ELF-1 (cell line): ENCODE results near the gene ERBB2.
"Not testable (repeated sequence)": the region's sequence is repeated elsewhere in the genome, so short reads cannot be mapped to it uniquely, and the experiment has no call there.

Experiments
- DNase-seq: peaks from one replicate; pipeline ENCODE4 v3.0.0-alpha.2; 2016; ENCODE audit warnings: low read depth, low spot score

The ERBB2 gene

DNA sequence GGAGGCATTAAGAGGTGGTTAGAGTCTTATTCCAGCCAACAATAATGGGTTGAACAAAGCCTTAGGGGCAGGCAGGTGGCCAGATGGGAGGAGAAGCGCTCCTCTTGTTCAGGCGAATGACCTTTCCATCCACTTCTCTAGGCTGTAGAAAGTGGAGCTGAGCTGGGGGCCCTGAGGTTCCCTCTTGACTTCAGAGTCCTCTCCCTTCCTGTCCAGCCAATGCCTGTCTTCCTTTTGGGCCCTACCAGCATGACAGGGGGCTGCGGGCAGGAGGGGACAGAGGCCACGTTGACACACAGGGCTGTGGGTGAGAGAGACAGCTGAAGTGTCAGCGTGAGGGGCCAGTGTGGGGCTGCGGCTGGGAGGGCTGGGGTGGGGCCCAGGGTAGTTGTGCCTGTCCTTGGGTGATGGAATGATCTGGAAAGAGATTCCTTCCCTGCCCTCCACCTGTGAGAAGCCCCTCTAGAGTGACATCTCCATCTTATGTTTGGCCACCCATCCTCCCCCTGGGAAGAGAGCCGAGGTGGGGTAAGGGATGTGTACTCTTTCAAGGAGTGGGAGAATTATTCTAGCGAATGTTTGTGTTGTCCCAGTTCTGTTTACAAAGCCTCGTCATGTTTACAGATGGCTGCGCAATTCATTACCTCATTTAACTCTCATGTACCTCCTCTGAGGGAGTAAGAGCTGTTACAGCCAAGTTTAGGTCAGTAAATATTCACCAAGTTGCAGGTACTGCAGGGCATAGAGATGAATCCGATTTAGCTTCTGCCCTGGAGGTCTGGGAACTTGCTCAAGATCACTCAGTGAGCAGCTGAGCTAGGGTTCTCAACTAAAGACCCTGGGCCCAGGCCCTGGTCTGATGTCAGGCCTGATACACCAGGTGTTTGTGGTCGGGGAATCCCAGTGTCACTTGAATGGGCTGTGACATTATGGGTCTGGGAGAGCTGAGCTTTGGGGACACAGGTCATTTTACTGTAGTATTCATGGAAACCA is 3.3 kb downstream of the ERBB2 start:
- no peak for DNase-seq

DNA sequence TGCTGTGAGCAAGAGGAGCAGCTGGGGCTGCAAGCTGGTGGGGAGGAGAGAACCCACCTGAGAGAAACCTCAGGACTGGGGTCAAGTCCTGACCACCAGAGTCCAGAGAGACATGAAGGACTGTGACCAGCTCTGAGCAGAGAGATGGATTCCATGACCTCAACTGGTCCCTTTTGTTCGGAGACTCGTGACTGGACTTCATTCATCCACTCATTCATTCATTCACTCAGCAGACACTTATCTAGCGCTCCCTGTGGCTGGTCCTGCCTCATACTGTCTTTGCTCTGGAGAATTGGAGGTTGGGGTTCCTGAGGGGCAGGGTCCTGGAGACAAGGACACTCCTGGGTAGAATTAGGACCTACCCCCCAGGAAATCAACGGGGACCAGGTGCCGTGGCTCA is 4.0 kb downstream of the ERBB2 start:
- DNase-seq: no peak

DNA sequence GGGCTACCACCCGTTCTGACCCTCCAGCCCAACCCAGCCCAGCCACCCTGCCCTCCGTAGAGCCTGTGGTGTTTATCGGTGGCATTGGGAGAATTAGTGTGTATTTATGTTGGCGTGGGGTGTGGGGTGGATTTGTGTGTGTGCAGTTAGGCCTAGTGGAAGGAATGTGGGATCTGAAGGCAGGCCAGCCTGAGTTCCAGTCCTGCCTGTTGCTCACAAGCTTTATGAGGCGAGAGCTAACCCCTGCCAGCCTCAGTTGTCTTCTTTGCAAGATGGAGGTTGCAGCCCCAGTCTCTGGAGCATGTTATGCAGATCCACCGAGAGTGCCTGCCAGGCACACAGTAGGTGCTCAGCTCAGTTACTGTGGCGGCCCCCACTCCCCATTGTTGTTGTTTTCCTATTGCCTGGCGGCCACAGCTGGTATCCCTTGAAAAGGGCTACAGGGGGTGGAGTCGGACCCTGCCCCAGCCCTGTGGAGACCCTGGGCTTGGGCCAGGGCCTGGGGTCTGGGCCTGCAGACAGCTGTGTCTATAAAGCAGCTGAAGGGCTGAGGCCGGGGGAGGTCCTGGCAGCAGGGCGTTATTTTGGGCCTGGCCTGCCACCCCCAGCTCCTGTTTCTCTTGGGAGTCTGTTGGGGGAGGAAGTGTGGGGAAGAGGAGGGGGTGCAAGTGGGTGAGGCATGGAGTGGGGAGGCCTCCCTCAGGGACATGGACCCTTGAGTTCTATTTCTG is 5.1 kb downstream of the ERBB2 start:
- peak; percentile 67 for DNase-seq

DNA sequence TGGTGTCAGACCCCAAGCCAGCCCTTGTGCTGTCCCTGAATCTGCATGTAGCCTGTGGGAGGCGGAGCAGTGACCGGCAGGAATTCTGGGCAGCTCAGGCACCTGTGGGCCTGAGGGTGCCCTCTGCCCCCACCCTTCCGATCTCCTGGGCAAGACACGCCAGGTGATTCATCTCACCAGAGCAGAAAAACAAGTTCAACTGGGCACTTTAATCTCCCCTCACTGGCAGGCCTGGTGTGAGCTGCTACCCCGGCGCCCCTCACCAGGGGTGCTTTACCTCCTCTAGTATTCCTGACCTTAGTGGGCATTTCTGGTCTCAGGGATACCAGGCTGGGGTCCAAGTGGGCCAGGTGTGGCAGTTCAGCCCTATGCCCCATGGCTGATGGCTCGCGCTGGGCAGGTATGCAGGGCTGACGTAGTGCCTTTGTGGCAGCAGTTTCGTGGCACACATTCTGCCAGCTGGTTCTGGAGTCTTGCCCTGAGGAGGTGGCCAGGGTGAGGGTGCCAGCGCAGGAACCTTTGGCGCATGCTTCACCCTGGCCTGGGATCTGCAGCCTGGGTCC is 6.0 kb downstream of the ERBB2 start:
- DNase-seq: peak; percentile 56

DNA sequence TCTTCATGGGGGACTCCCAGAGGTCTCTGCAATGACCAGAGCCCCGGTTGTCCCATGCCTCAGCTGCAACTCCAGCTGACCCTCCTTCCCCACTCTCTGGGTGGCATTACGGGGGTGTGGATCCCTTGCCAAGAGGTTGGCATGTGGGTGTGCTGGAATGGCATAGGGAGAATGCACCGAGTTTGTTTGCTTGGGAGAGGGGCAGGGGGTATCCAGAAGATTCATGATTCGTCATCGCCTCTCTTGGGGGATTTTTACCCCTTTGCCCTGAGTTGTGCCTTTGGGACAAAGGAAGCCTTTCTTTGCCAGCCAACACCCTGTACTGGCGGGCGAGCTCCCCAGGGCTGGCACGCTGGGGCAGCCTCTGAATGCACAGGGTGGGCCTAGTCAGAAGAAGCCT is 6.5 kb downstream of the ERBB2 start:
- DNase-seq: no peak

DNA sequence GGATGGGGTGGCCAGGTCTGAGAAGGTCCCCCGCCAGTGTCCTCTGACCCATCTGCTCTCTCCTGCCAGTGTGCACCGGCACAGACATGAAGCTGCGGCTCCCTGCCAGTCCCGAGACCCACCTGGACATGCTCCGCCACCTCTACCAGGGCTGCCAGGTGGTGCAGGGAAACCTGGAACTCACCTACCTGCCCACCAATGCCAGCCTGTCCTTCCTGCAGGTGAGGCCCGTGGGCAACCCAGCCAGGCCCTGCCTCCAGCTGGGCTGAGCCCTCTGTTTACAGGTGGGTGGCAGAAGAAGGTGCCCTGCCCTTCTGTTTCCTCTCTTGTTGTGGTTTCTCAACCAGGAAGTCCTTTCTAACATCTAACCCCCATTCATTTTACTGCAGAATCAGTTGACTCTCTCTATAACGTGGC is 7.1 kb downstream of the ERBB2 start:
- DNase-seq: no peak

DNA sequence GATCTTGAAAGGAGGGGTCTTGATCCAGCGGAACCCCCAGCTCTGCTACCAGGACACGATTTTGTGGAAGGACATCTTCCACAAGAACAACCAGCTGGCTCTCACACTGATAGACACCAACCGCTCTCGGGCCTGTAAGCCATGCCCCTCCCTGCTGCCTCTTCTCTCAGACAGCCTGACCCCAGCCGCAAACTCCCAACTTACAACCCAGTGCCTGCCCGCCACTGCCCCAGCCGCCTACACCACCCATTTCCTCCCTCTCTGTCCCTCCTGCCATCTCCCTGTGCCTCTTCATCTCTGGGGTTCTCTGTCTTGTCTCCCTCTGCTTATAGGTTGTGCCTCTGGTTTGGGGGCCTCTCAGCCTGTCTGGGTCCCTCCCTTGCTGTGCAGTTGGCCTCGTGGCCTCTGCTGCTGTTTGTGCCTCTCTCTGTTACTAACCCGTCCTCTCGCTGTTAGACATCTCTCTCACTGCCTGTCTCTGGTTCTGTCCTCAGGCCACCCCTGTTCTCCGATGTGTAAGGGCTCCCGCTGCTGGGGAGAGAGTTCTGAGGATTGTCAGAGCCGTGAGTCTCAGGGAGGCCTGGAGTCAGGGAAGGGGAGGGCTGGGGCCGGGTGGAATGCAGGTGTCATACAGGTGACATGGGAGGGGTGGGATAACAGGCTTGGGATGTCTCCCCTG is 9.6 kb downstream of the ERBB2 start:
- no peak for DNase-seq

DNA sequence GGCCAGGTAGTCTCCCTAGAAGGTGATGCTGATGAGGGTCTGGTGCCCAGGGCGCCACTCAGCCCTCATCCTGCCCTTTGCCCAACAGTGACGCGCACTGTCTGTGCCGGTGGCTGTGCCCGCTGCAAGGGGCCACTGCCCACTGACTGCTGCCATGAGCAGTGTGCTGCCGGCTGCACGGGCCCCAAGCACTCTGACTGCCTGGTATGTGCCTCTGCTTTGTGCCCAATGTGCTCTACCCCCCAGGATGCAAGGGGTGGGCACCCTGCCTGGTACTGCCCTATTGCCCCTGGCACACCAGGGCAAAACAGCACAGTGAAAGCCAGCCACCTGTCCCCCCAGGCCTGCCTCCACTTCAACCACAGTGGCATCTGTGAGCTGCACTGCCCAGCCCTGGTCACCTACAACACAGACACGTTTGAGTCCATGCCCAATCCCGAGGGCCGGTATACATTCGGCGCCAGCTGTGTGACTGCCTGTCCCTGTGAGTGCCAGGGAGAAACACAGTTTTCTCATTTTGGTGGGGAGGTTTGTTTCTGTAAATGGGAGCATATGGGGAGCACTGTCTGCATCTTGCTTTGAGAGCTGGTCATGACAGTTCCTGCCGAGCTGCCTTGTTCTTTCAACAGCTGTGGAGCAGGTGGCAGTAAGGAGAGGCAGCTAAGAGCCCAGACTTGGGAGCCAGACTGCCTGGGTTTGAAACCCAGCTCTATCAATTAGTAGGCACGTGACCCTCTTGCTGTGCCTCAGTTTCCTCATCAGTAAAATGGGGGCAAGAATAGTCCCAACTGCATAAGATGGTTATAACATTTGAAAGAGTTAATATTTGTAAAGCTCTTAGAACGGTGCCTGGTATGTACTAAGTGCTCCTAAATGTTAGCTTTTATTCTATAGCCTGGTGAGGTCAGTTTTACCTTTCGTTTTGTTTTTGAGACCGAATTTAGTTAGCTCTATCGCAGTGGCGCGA is 10.4 kb downstream of the ERBB2 start:
- no peak for DNase-seq

DNA sequence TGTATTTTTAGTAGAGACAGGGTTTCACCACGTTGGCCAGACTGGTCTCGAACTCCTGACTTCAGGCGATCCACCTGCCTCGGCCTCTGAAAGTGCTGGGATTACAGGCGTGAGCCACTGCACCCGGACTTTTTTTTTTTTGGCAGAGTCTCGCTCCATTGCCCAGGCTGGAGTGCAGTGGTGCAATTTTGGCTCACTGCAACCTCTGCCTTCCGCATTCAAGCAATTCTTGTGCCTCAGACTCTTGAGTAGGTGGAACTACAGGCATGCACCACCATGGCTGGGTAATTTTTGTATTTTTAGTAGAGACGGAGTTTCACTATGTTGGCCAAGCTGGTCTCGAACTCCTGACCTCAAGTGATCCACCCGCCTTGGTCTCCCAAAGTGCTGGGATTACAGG is 11.2 kb downstream of the ERBB2 start:
- not testable (repeated sequence) for DNase-seq

DNA sequence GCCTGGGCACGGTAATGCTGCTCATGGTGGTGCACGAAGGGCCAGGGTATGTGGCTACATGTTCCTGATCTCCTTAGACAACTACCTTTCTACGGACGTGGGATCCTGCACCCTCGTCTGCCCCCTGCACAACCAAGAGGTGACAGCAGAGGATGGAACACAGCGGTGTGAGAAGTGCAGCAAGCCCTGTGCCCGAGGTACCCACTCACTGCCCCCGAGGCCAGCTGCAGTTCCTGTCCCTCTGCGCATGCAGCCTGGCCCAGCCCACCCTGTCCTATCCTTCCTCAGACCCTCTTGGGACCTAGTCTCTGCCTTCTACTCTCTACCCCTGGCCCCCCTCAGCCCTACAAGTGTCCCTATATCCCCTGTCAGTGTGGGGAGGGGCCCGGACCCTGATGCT is 12.0 kb downstream of the ERBB2 start:
- DNase-seq: no peak

DNA sequence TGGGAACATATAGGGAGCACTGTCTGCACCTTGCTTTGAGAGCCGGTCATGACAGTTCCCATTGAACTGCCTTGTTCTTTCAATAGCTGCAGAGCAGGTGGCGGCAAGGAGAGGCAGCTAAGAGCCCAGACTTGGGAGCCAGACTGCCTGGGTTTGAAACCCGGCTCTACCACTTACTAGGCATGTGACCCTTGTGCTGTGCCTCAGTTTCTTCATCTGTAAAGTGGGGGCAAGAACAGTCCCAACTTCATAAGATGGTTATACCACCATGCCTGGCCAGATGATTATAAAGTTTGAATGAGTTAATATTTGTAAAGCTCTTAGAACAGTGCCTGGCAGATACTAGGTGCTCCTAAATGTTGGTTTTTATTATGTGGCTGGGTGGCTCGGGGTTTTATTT is 14.4 kb downstream of the ERBB2 start:
- no peak for DNase-seq

DNA sequence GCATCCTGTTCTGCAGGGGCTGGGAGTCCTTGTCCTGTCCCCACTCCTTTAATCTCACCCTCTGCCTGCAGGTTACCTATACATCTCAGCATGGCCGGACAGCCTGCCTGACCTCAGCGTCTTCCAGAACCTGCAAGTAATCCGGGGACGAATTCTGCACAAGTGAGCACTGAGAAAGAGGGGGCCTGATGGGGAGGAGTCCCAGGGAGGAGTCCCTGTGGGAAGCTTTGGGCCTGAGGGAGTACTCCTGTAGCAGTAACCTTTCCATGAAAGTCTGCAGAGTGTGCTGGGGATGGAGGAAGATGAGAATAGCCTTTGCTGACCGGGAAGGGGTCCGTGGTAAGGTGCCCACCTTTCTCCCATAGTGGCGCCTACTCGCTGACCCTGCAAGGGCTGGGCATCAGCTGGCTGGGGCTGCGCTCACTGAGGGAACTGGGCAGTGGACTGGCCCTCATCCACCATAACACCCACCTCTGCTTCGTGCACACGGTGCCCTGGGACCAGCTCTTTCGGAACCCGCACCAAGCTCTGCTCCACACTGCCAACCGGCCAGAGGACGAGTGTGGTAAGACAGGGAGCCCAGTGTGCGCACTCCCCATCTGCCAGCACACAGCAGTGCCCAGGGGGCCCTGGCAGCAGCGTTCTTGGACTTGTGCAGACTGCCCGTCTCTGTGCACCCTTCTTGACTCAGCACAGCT is 15.7 kb downstream of the ERBB2 start:
- DNase-seq: no peak

DNA sequence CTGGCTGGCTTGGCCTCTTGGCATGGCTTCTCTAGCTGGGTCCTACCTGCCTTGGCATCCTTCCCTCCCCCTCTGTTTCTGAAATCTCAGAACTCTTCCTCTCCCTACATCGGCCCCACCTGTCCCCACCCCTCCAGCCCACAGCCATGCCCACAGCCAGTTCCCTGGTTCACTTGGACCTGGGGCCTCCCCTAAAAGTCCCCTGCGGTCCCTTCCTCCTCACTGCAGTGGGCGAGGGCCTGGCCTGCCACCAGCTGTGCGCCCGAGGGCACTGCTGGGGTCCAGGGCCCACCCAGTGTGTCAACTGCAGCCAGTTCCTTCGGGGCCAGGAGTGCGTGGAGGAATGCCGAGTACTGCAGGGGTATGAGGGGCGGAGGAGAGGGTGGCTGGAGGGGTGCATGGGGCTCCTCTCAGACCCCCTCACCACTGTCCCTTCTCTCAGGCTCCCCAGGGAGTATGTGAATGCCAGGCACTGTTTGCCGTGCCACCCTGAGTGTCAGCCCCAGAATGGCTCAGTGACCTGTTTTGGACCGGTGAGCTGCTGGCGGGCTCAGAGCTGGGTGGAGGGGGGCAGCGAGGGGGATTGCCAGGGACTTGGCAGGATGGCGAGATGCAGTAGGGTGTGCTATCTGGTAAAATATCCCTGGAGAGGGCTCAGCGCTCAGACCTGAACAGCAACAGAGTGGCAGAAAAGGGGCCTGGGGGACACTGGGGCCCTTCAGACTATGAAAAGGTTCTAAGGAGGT is 16.4 kb downstream of the ERBB2 start:
- DNase-seq: no peak

DNA sequence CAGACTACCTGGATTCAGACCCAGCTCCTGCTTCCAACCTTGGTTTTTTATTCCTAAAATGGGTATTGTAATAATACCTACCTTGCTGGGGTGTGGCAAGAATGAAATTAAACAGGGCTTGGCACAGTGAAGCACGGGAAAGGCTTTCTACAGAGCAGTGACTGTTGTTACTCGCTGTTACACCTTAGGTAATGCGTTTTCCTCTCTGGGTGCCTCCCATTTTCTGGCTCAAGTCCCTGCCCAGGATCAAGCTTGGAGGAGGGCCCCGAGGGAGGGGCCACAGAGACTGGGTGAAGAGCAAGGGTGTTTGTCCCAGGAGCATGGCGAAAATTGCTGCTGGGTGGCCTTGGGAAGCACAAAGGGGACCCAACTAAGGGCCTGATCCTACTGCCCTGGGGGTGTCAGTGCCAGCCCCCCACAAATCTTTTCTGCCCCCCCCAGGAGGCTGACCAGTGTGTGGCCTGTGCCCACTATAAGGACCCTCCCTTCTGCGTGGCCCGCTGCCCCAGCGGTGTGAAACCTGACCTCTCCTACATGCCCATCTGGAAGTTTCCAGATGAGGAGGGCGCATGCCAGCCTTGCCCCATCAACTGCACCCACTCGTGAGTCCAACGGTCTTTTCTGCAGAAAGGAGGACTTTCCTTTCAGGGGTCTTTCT is 17.1 kb downstream of the ERBB2 start:
- DNase-seq: no peak

DNA sequence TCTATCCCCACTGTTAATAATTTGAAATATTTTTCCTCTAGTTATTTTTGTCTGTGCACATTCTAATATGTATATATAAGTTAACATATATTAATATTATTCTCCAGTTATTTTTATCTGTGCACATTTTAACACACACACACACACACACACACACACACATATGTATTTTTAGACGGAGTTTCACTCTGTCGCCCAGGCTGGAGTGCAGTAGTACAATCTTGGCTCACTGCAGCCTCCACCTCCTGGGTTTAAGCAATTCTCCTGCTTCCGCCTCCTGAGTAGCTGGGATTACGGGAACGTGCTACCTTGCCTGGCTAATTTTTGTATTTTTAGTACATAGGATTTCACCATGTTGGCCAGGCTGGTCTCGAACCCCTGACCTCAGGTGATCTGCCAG is 17.8 kb downstream of the ERBB2 start:
- no peak for DNase-seq

DNA sequence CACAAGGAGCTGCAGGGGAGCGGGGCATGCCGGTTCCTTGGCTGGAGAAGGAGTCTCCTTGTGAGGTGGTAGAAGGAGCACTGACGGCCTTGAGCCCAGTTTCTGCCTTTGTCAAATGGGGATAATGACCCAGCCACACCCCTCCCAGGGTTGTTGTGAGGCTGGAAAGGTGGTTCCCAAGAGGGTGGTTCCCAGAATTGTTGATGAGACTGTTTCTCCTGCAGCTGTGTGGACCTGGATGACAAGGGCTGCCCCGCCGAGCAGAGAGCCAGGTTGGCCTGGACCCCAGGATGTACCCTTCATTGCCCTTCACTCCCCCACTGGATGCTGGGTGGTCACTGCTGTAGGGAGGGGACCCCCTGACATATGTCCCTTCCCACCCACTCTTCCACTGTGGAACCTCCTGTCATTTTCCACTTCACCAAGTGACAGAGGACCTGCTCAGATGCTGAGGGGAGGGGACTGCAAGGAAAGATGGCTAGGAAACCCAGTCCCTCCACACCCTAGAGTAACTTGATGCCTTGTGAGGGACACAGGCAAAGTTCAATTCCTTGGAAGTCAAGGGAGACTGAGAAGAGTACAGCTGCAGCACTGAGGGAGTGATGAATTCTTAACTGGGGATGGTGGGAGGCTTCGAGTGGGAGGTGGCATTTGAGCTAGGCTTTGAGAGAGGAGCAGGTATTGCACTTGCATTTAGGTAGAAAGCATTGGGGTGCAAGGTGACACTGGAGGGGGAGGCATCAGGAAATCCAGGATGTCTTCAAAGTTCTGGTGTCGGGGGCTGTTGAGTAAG is 19.9 kb downstream of the ERBB2 start:
- DNase-seq: no peak

DNA sequence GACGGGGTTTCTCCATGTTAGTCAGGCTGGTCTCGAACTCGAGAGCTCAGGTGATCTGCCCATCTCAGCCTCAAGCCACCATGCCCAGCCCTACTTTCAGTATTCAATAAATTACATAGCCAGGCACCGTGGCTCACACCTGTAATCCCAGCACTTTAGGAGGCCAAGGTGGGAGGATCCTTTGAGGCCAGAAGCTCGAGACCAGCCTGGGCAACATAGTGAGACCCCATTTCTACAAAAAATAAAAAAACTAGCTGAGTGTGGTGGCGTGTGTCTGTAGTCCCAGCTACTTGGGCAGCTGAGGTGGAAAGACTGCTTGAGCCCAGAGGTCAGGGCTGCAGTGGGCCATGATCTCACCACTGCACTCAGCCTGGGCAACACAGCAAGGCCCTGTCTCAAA is 22.2 kb downstream of the ERBB2 start:
- DNase-seq: no peak
